ENCODE data around the gene TEKT3. TPM values are rescaled to one million over a fixed set of nuclear protein-coding genes. Genes with fewer than 3 reads are reported as not detected.

The TEKT3 gene
- total RNA-seq, 3 donors from 2014 or later = 2.5 to 2.6 TPM; not detected in 1

GRCh38 chr17:15301845-15302244, 39.6 kb downstream of the TEKT3 start:
- no peaks in the 10 kb centered on the region for H3K36me3 ChIP-seq
- TF ChIP-seq POLR2A (IDR thresholded peaks at IDR 0.05) (no peak), POLR2AphosphoS5 (IDR thresholded peaks at IDR 0.05) (no peak)
- DNase-seq (ENCODE audit: low spot score in 2 of 2) = no peak

GRCh38 chr17:15298176-15298575, 43.2 kb downstream of the TEKT3 start:
- Histone ChIP-seq H3K27me3 (no peaks in the 10 kb centered on the region), H3K9me3 (no peaks in the 10 kb centered on the region), H3K36me3 (no peaks in the 10 kb centered on the region), H3K4me1 (no peaks in the 10 kb centered on the region), H3K27ac (no peak overlapping the region), H3K4me3 (no peak overlapping the region)
- TF ChIP-seq CTCF (IDR thresholded peaks at IDR 0.05) = no peak
- TF ChIP-seq POLR2A (IDR thresholded peaks at IDR 0.05) = no peak
- no peak for TF ChIP-seq POLR2AphosphoS5 (IDR thresholded peaks at IDR 0.05)
- intact Hi-C loops (cut with DNase I; ENCODE audit: low total_unique reads) = no loop called here
- no peak for DNase-seq (ENCODE audit: low spot score in 2 of 2)

More at GRCh38 chr17:15301845-15302244, 39.6 kb downstream of the TEKT3 start:
- no peak overlapping the region for H3K27ac ChIP-seq
- intact Hi-C loops (cut with DNase I; ENCODE audit: low total_unique reads) = no loop called here
- no peak overlapping the region for H3K4me3 ChIP-seq
- H3K9me3 ChIP-seq = no peaks in the 10 kb centered on the region
- no peaks in the 10 kb centered on the region for H3K27me3 ChIP-seq
- no peaks in the 10 kb centered on the region for H3K4me1 ChIP-seq

- intact Hi-C loops (cut with DNase I; ENCODE audit: low total_unique reads) = no loop called here
- Histone ChIP-seq H3K9me3 (no peaks in the 10 kb centered on the region), H3K27me3 (no peaks in the 10 kb centered on the region), H3K36me3 (no peaks in the 10 kb centered on the region), H3K27ac (no peak overlapping the region), H3K4me3 (no peak overlapping the region), H3K4me1 (no peaks in the 10 kb centered on the region)
- TF ChIP-seq POLR2AphosphoS5 (IDR thresholded peaks at IDR 0.05) (no peak), CTCF (IDR thresholded peaks at IDR 0.05) (no peak), POLR2A (IDR thresholded peaks at IDR 0.05) (no peak)
- DNase-seq (ENCODE audit: low spot score in 2 of 2) = no peak
These were observed 47.8 kb downstream of the TEKT3 start for GRCh38 chr17:15293558-15293957.

GRCh38 chr17:15291674-15292361, 49.6 kb downstream of the TEKT3 start:
- no peak overlapping the region for H3K27ac ChIP-seq
- no peak for TF ChIP-seq CTCF (IDR thresholded peaks at IDR 0.05)
- TF ChIP-seq POLR2A (IDR thresholded peaks at IDR 0.05) = no peak
- TF ChIP-seq POLR2AphosphoS5 (IDR thresholded peaks at IDR 0.05) = no peak
- H3K27me3 ChIP-seq = no peaks in the 10 kb centered on the region
- no peak for DNase-seq (ENCODE audit: low spot score in 2 of 2)
- no peaks in the 10 kb centered on the region for H3K4me1 ChIP-seq
- H3K36me3 ChIP-seq = no peaks in the 10 kb centered on the region
- intact Hi-C loops (cut with DNase I; ENCODE audit: low total_unique reads) = no loop called here
- no peaks in the 10 kb centered on the region for H3K9me3 ChIP-seq
- no peak overlapping the region for H3K4me3 ChIP-seq

GRCh38 chr17:15290605-15291004, 50.8 kb downstream of the TEKT3 start:
- Histone ChIP-seq H3K27ac (no peak overlapping the region), H3K4me1 (no peaks in the 10 kb centered on the region), H3K36me3 (no peaks in the 10 kb centered on the region), H3K27me3 (no peaks in the 10 kb centered on the region), H3K9me3 (no peaks in the 10 kb centered on the region), H3K4me3 (no peak overlapping the region)
- no peak for TF ChIP-seq POLR2AphosphoS5 (IDR thresholded peaks at IDR 0.05)
- TF ChIP-seq POLR2A (IDR thresholded peaks at IDR 0.05) = no peak
- TF ChIP-seq CTCF (IDR thresholded peaks at IDR 0.05) = no peak
- intact Hi-C loops (cut with DNase I; ENCODE audit: low total_unique reads) = no loop called here
- DNase-seq (ENCODE audit: low spot score in 2 of 2) = no peak
